ENCODE results near the gene PANK4. TPM values are rescaled to one million over a fixed set of nuclear protein-coding genes. Genes with fewer than 3 reads are reported as not detected.

The PANK4 gene
- total RNA-seq, 1 experiment from 2014 or later, result 24.4 TPM

DNA sequence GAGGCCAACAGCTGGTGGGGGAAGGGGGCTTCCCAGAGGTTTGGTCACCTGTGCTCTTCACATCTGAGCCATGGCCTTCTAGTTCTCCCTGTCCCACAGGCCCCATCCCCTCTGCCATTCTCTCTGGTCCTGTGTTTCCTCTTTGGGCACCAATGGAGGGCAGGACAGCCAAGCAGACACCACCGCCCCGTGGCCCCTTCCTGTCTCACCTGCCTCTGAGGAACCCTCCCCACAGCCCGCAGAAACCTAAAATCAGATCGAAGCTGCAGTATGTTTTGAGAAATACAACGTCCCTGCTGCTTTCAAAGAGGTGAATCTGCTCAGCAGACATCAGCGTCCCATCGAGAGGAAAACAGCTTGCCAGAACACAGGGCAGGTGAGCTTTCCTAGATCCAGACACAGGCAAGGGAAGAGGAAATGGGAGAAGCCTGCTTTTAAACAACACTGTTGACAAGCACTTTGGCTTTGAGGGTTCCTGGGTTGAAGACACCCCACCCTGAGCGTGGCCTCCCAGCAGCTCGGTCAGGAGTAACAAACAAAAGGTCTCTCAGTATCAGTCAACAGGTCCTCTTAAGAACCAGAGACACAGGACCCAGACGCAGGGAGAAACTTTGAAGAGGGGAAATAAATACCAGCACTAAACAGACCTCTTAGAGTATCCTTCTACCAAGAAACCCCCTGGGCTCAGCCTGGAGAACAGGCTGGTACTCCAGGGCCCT lies 2.3 kb downstream of the PANK4 start:
- no peaks in the 10 kb centered on the region for H3K27me3 Mint-ChIP-seq (ENCODE audit: unreplicated experiment)
- H3K36me3 Mint-ChIP-seq (ENCODE audit: insufficient read depth, unreplicated experiment), result peaks cover 37% of the 10 kb centered on the region
- H3K4me1 Mint-ChIP-seq (ENCODE audit: low read depth, unreplicated experiment), result no peaks in the 10 kb centered on the region
- CTCF ChIA-PET, result interaction anchor here (1.1 kb wide), 1 partner anchor 108 kb away, joined by 3 read pairs; no protein-coding TSS in a partner anchor
- peak overlapping the region; percentile 75 for H3K4me3 Mint-ChIP-seq (ENCODE audit: low read depth, unreplicated experiment)
- intact Hi-C loops (cut with micrococcal nuclease; ENCODE audit: unreplicated experiment), result no loop called here
- no peaks in the 10 kb centered on the region for H3K9me3 Mint-ChIP-seq (ENCODE audit: low read depth, unreplicated experiment)
- no TSS peak for BruUV-seq (replicated peaks)
- no peak for DNase-seq
- no peak overlapping the region for H3K27ac Mint-ChIP-seq (ENCODE audit: unreplicated experiment)
- TF ChIP-seq, protein P1, sequence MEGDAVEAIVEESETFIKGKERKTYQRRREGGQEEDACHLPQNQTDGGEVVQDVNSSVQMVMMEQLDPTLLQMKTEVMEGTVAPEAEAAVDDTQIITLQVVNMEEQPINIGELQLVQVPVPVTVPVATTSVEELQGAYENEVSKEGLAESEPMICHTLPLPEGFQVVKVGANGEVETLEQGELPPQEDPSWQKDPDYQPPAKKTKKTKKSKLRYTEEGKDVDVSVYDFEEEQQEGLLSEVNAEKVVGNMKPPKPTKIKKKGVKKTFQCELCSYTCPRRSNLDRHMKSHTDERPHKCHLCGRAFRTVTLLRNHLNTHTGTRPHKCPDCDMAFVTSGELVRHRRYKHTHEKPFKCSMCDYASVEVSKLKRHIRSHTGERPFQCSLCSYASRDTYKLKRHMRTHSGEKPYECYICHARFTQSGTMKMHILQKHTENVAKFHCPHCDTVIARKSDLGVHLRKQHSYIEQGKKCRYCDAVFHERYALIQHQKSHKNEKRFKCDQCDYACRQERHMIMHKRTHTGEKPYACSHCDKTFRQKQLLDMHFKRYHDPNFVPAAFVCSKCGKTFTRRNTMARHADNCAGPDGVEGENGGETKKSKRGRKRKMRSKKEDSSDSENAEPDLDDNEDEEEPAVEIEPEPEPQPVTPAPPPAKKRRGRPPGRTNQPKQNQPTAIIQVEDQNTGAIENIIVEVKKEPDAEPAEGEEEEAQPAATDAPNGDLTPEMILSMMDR (IDR thresholded peaks at IDR 0.05; ENCODE audit: unreplicated experiment), result no peak

DNA sequence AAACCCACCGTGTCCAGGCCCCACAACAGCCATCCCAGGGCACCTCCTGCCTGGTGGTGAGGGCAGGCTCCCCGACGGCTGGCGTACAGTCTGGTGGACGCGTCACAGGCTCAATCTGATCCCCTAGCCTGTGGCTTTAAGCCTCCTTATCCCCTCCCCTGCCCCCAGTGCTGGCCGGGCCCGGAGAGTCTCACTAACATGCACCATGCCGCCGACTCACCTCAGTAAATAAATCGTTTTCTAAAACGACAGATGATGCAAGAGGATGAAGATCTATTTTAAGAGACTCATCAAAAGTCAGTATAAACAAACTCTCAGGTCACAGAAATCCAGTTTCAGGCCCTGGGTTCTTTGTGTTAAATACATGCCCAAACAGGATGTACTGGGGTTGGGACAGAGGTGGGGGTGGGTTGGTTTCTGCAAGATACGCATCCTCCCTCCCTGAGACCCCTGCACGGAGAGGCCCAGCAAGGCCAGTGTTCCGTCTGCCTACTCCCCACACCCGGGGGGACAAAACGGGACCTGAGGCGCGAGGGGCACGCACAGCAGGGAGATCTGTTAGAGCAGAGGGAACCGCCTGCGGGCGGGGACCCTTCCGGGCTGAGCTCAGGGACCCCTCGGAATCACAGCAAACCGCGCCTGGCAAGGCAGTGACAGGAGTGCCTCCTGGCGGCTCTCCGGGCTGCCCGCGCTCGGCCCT lies 3.1 kb downstream of the PANK4 start:
- Mint-ChIP-seq H3K27me3 (ENCODE audit: unreplicated experiment) (no peaks in the 10 kb centered on the region), H3K27ac (ENCODE audit: unreplicated experiment) (no peak overlapping the region), H3K9me3 (ENCODE audit: low read depth, unreplicated experiment) (no peaks in the 10 kb centered on the region), H3K4me3 (ENCODE audit: low read depth, unreplicated experiment) (no peak overlapping the region), H3K4me1 (ENCODE audit: low read depth, unreplicated experiment) (no peaks in the 10 kb centered on the region), H3K36me3 (ENCODE audit: insufficient read depth, unreplicated experiment) (peaks cover 44% of the 10 kb centered on the region)
- CTCF ChIA-PET, result no interaction called here
- TF ChIP-seq, protein P1 (IDR thresholded peaks at IDR 0.05; ENCODE audit: unreplicated experiment), result no peak
- DNase-seq, result no peak
- intact Hi-C loops (cut with micrococcal nuclease; ENCODE audit: unreplicated experiment), result no loop called here
- no TSS peak for BruUV-seq (replicated peaks)

DNA sequence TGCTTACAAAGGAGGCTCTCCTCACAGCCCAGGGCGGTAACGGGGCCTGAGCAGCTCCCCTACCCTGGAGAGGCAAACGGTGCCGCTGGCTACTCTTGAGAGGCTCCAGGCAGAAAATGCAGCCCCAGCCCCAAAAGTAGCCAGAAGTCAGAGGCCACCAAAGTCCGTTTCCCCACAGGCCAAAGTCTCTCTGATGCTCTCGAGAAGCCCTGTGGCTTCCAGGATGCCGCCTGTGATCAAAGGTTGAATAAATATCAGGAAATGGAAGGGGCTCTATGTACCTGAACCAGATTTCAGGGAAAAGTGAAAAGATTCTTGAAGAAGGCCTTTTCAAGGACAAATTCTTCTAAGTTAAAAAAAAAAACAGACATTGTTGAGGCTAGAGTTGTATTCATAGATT lies 4.2 kb downstream of the PANK4 start:
- H3K4me1 Mint-ChIP-seq (ENCODE audit: low read depth, unreplicated experiment), result no peaks in the 10 kb centered on the region
- H3K27ac Mint-ChIP-seq (ENCODE audit: unreplicated experiment), result no peak overlapping the region
- H3K4me3 Mint-ChIP-seq (ENCODE audit: low read depth, unreplicated experiment), result no peak overlapping the region
- BruUV-seq (replicated peaks), result no TSS peak
- CTCF ChIA-PET, result no interaction called here
- no peaks in the 10 kb centered on the region for H3K9me3 Mint-ChIP-seq (ENCODE audit: low read depth, unreplicated experiment)
- TF ChIP-seq, protein P1 (IDR thresholded peaks at IDR 0.05; ENCODE audit: unreplicated experiment), result no peak
- H3K27me3 Mint-ChIP-seq (ENCODE audit: unreplicated experiment), result no peaks in the 10 kb centered on the region
- H3K36me3 Mint-ChIP-seq (ENCODE audit: insufficient read depth, unreplicated experiment), result peaks cover 54% of the 10 kb centered on the region
- intact Hi-C loops (cut with micrococcal nuclease; ENCODE audit: unreplicated experiment), result no loop called here
- DNase-seq, result no peak

DNA sequence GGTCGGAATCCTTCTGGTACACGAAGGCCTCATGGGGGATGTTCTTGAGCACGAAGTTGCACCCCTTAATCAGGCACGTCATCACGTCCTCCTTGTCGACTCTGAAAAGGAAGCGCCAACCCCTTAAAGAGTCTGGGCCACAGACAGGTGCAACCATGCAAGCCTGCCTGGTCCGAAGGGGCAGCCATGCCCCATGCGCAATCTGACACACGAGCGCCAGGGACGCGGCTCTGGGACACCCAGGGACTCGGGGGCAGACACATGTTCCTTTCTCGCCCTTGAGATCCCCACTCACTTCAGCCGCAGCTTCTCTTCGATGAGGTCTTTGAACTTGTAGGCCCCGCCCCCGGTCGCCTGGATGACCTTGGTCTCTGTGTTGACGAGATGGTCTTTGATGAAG lies 5.6 kb downstream of the PANK4 start:
- no peaks in the 10 kb centered on the region for H3K9me3 Mint-ChIP-seq (ENCODE audit: low read depth, unreplicated experiment)
- DNase-seq, result no peak
- H3K4me1 Mint-ChIP-seq (ENCODE audit: low read depth, unreplicated experiment), result no peaks in the 10 kb centered on the region
- TF ChIP-seq, protein P1 (IDR thresholded peaks at IDR 0.05; ENCODE audit: unreplicated experiment), result no peak
- CTCF ChIA-PET, result no interaction called here
- intact Hi-C loops (cut with micrococcal nuclease; ENCODE audit: unreplicated experiment), result no loop called here
- no TSS peak for BruUV-seq (replicated peaks)
- no peaks in the 10 kb centered on the region for H3K27me3 Mint-ChIP-seq (ENCODE audit: unreplicated experiment)
- no peak overlapping the region for H3K27ac Mint-ChIP-seq (ENCODE audit: unreplicated experiment)
- H3K4me3 Mint-ChIP-seq (ENCODE audit: low read depth, unreplicated experiment), result no peak overlapping the region
- H3K36me3 Mint-ChIP-seq (ENCODE audit: insufficient read depth, unreplicated experiment), result peaks cover 41% of the 10 kb centered on the region
